GM13976 (cell line): ENCODE data around the gene SLC18A3.

Experiments
- DNase-seq: peaks from one replicate; pipeline ENCODE4 v3.0.0; 2012; ENCODE audit warnings: low spot score
- CTCF ChIP-seq: IDR thresholded peaks from 2 replicates; pipeline ENCODE4 v1.5.1; 2012; ENCODE audit warnings: borderline replicate concordance, mild to moderate bottlenecking; ENCODE audit not compliant: insufficient read depth; ENCODE audit errors: extremely low read depth, missing control alignments, control extremely low read depth
- in situ Hi-C: fragments of 300-500 bp; cut with MboI; formaldehyde crosslinking; loops from one replicate; pipeline ENCODE4 v1.12.0; 2022; ENCODE audit warnings: low sequenced_read_pairs, mixed read lengths, inconsistent platforms; ENCODE audit not compliant: unreplicated experiment

SLC18A3 gene

GRCh38 chr10:49617121-49618020 is 7.3 kb downstream of the SLC18A3 start:
- in situ Hi-C loops: no loop called here
- no peak for TF ChIP-seq CTCF
- no peak for DNase-seq

- DNase-seq: no peak
- in situ Hi-C loops: no loop called here
- no peak for TF ChIP-seq CTCF
Measured at GRCh38 chr10:49618821-49619220, 8.7 kb downstream of the SLC18A3 start.

GRCh38 chr10:49619613-49620012 is 9.5 kb downstream of the SLC18A3 start:
- no peak for TF ChIP-seq CTCF
- no peak for DNase-seq
- in situ Hi-C loops: no loop called here

- TF ChIP-seq CTCF: no peak
- in situ Hi-C loops: no loop called here
- no peak for DNase-seq
Measured at GRCh38 chr10:49620286-49620810, 10.2 kb downstream of the SLC18A3 start.

- TF ChIP-seq CTCF: no peak
- in situ Hi-C loops: no loop called here
- no peak for DNase-seq
Measured at GRCh38 chr10:49620841-49621378, 10.8 kb downstream of the SLC18A3 start.

- no peak for DNase-seq
- no peak for TF ChIP-seq CTCF
- in situ Hi-C loops: no loop called here
Measured at GRCh38 chr10:49621561-49621960, 11.5 kb downstream of the SLC18A3 start.
